DMS114 treated with DMSO at 0.1 percent for 48 hours (cell line): ENCODE data around the gene KIF26B.
"Not testable (repeated sequence)": the region's sequence is repeated elsewhere in the genome, so short reads cannot be mapped to it uniquely, and the experiment has no call there.

Source experiments
- DNase-seq: peaks from one replicate; lab custom pipeline; 2025; ENCODE audit not compliant: unreplicated experiment; lab: John Stamatoyannopoulos, UW

Gene KIF26B

GRCh38 chr1:245710961-245711903, 556.4 kb downstream of the KIF26B start:
- no peak for DNase-seq

- DNase-seq = not testable (repeated sequence)
Observed at GRCh38 chr1:245714027-245714426, 559.2 kb downstream of the KIF26B start.

GRCh38 chr1:245715291-245715701, 560.5 kb downstream of the KIF26B start:
- no peak for DNase-seq

- DNase-seq = no peak
Observed at GRCh38 chr1:245715970-245716369, 561.2 kb downstream of the KIF26B start.

- DNase-seq = no peak
Observed at GRCh38 chr1:245716561-245716960, 561.8 kb downstream of the KIF26B start.

- DNase-seq = no peak
Observed at GRCh38 chr1:245717611-245718010, 562.8 kb downstream of the KIF26B start.

GRCh38 chr1:245718123-245718522, 563.3 kb downstream of the KIF26B start:
- no peak for DNase-seq

GRCh38 chr1:245718951-245719350, 564.2 kb downstream of the KIF26B start:
- DNase-seq = no peak

GRCh38 chr1:245721488-245721887, 566.7 kb downstream of the KIF26B start:
- DNase-seq = no peak

GRCh38 chr1:245728035-245728434, 573.2 kb downstream of the KIF26B start:
- DNase-seq = not testable (repeated sequence)

- no peak for DNase-seq
Observed at GRCh38 chr1:245730801-245731200, 576.0 kb downstream of the KIF26B start.

- DNase-seq = not testable (repeated sequence)
Observed at GRCh38 chr1:245740336-245740735, 585.6 kb downstream of the KIF26B start.

GRCh38 chr1:245742896-245743295, 588.1 kb downstream of the KIF26B start:
- no peak for DNase-seq

GRCh38 chr1:245748240-245748639, 593.5 kb downstream of the KIF26B start:
- no peak for DNase-seq

GRCh38 chr1:245748646-245749045, 593.9 kb downstream of the KIF26B start:
- no peak for DNase-seq

- DNase-seq = no peak
Observed at GRCh38 chr1:245749053-245749452, 594.3 kb downstream of the KIF26B start.

GRCh38 chr1:245750261-245750660, 595.5 kb downstream of the KIF26B start:
- no peak for DNase-seq

GRCh38 chr1:245751116-245751515, 596.3 kb downstream of the KIF26B start:
- DNase-seq = no peak

- DNase-seq = no peak
Observed at GRCh38 chr1:245751726-245752470, 597.1 kb downstream of the KIF26B start.

GRCh38 chr1:245752561-245752960, 597.8 kb downstream of the KIF26B start:
- DNase-seq = no peak

GRCh38 chr1:245753807-245754206, 599.0 kb downstream of the KIF26B start:
- no peak for DNase-seq

- DNase-seq = no peak
Observed at GRCh38 chr1:245754463-245754961, 599.7 kb downstream of the KIF26B start.
